ENCODE results near the gene ORAI2. TPM values are rescaled to one million over a fixed set of nuclear protein-coding genes. Genes with fewer than 3 reads are reported as not detected.
A peak's percentile ranks its signal among the peaks of the same experiment; 100 is the strongest.

Gene ORAI2
- total and polyA plus RNA-seq, 10 of the 15 experiments (the other 5 are each of a cell fraction or from before 2014, with no cell fraction given), result 5.8 to 111 (median 46.9) TPM

- 50% methylated on average over 15 of the region's 15 CpGs for WGBS (ENCODE audit: insufficient coverage, insufficient replicate concordance, low lambda C conversion rate, missing lambda C conversion rate)
- DNase-seq (ENCODE audit: low read depth, low spot score) (no peak), ATAC-seq (peak; percentile 88), FAIRE-seq (peak; percentile 75)
- Histone ChIP-seq H3K27ac (ENCODE audit: control insufficient read depth, insufficient read depth) (peak overlapping the region; percentile 6; the same call in 1 of the 2 replicates), H3K27me3 (replicated peaks in 1 of 2; ENCODE audit: control insufficient read depth in 2 of 2, insufficient read depth in 2 of 2, low read length in 1 of 2) (no peaks in the 10 kb centered on the region), H3K36me3 (ENCODE audit: control insufficient read depth in 2 of 2, insufficient read depth in 2 of 2, low read length in 1 of 2) (peaks cover 9 to 28% of the 10 kb centered on the region in 2 experiments), H3K4me2 (ENCODE audit: control insufficient read depth, insufficient read depth) (no peak overlapping the region), H3K4me1 (ENCODE audit: control insufficient read depth, insufficient read depth, low read length) (peaks cover 40% of the 10 kb centered on the region), H3K9me3 (replicated peaks; ENCODE audit: control insufficient read depth, insufficient read depth, low read length) (no peaks in the 10 kb centered on the region; the same call in 2 of the 3 replicates), H2AFZ (ENCODE audit: control insufficient read depth, low read depth, low read length) (no peak overlapping the region), H3K79me2 (ENCODE audit: control insufficient read depth, insufficient read depth, low read length) (peaks cover 2% of the 10 kb centered on the region; the same call in 1 of the 2 replicates), H4K20me1 (ENCODE audit: control insufficient read depth, insufficient read depth) (no peaks in the 10 kb centered on the region), H3K4me3 (no peak overlapping the region), H3K9ac (ENCODE audit: control insufficient read depth, insufficient read depth, low read length) (no peak overlapping the region; the same call in 1 of the 2 replicates)
- CTCF ChIA-PET, result interaction anchor here (0.6 to 11.2 kb wide), 19 partner anchors 8 to 125 kb away, joined by 3 to 101 read pairs (median 5); partner anchors contain the start of genes ALKBH4, LRWD1, ORAI2 and PRKRIP1
- SMC1A ChIA-PET (ENCODE audit: uncharacterized antibody, unreplicated experiment), result interaction anchor here (0.6 to 10.2 kb wide), 17 partner anchors 8 to 273 kb away, joined by 3 to 89 read pairs (median 6); partner anchors contain the start of genes ORAI2 and PRKRIP1
- POLR2A ChIA-PET, result interaction anchor here (0.7 to 1.5 kb wide), 4 partner anchors 37 to 62 kb away, joined by 3 to 6 read pairs (median 3); no protein-coding TSS in a partner anchor
- intact Hi-C loops (cut with micrococcal nuclease; ENCODE audit: unreplicated experiment) (loop anchor here (1.0 to 2.0 kb wide), 3 partner anchors 21 to 46 kb away; no protein-coding TSS in a partner anchor), in situ Hi-C loops (cut with MboI) (loop anchor here (10.0 kb wide), 1 partner anchor 51 kb away; no protein-coding TSS in a partner anchor)
- RAD21 ChIA-PET (ENCODE audit: unreplicated experiment), result interaction anchor here (0.5 to 3.7 kb wide), 17 partner anchors 10 to 670 kb away, joined by 3 to 40 read pairs (median 6); no protein-coding TSS in a partner anchor
- BruUV-seq (replicated peaks), result no TSS peak
- TF ChIP-seq IRF4 (IDR thresholded peaks at IDR 0.05; ENCODE audit: low read depth, low read length), result peak; percentile 65; the same call in 1 of the 2 replicates
- TF ChIP-seq IKZF1 (conservative IDR thresholded peaks at IDR 0.05), result 0 out of 2 replicates have a peak, but pooled peaks have one; percentile 16
- no peak for TF ChIP-seq ZBTB40 (IDR thresholded peaks at IDR 0.05; ENCODE audit: borderline replicate concordance)
- peak; percentile 87 to 90 (median 89) for TF ChIP-seq CTCF (IDR thresholded peaks at IDR 0.05 in 2 of 3, conservative IDR thresholded peaks at IDR 0.05 in 1 of 3; ENCODE audit: control insufficient read depth in 2 of 3, extremely low read depth in 1 of 3, insufficient read depth in 1 of 3, low read depth in 3 of 3, low read length in 3 of 3)
- TF ChIP-seq RELB (IDR thresholded peaks at IDR 0.05; ENCODE audit: low read depth), result peak; percentile 18; the same call in 1 of the 2 replicates
- peak; percentile 84 for TF ChIP-seq RAD21 (IDR thresholded peaks at IDR 0.05; ENCODE audit: insufficient read depth, low read depth, low read length)
- peak; percentile 71 for TF ChIP-seq RUNX3 (IDR thresholded peaks at IDR 0.05; ENCODE audit: low read length)
- no peak for TF ChIP-seq CHD2 (IDR thresholded peaks at IDR 0.05; ENCODE audit: borderline replicate concordance, low read depth, low read length)
- TF ChIP-seq MLLT1 (IDR thresholded peaks at IDR 0.05), result peak; percentile 59; the same call in 1 of the 2 replicates
- TF ChIP-seq BCL11A (IDR thresholded peaks at IDR 0.05; ENCODE audit: low read depth, low read length), result 0 out of 2 replicates have a peak, but pooled peaks have one; percentile 3
- peak; percentile 34; the same call in 1 of the 2 replicates for TF ChIP-seq CREB1 (IDR thresholded peaks at IDR 0.05; ENCODE audit: low read depth)
Observed at GRCh38 chr7:102404005-102404861, 29.1 kb upstream of the ORAI2 start.

Measured in GM12878 (cell line).